ENCODE data around the gene SLC15A3.
"Not testable (repeated sequence)": the region's sequence is repeated elsewhere in the genome, so short reads cannot be mapped to it uniquely, and the experiment has no call there.

- TF ChIP-seq CTCF (conservative IDR thresholded peaks at IDR 0.05 in 1 of 2, IDR thresholded peaks at IDR 0.05 in 1 of 2; ENCODE audit: low read depth in 1 of 2, low read length in 2 of 2); EZH2 (IDR thresholded peaks at IDR 0.05; ENCODE audit: low read length, missing control alignments): not testable (repeated sequence)
Measured at GRCh38 chr11:60974316-60974715, 22.3 kb upstream of the SLC15A3 start.
